ENCODE measurements around the gene RIMS4. TPM values are rescaled to one million over a fixed set of nuclear protein-coding genes. Genes with fewer than 3 reads are reported as not detected.

Gene RIMS4
- total RNA-seq, 4 donors from 2014 or later = 0.62 to 1.2 (median 0.64) TPM; not detected in 1

GRCh38 chr20:44850837-44851236, 40.5 kb upstream of the RIMS4 start:
- H3K4me1 ChIP-seq = no peaks in the 10 kb centered on the region
- no peaks in the 10 kb centered on the region for H3K36me3 ChIP-seq
- H3K9me3 ChIP-seq = no peaks in the 10 kb centered on the region
- H3K27me3 ChIP-seq = peaks cover 9% of the 10 kb centered on the region
- WGBS = 81% methylated on average over 1 of the region's 1 CpG
- no peak overlapping the region for H3K27ac ChIP-seq
- TF ChIP-seq POLR2AphosphoS5 (IDR thresholded peaks at IDR 0.05) = no peak
- no peak for TF ChIP-seq POLR2A (IDR thresholded peaks at IDR 0.05)
- DNase-seq (ENCODE audit: low spot score in 2 of 2) = no peak
- H3K4me3 ChIP-seq = no peak overlapping the region

GRCh38 chr20:44850272-44850671, 39.9 kb upstream of the RIMS4 start:
- Histone ChIP-seq H3K27me3 (peaks cover 9% of the 10 kb centered on the region), H3K9me3 (no peaks in the 10 kb centered on the region), H3K27ac (no peak overlapping the region), H3K4me1 (no peaks in the 10 kb centered on the region), H3K36me3 (no peaks in the 10 kb centered on the region), H3K4me3 (no peak overlapping the region)
- WGBS = 59% methylated on average over 3 of the region's 3 CpGs
- no peak for DNase-seq (ENCODE audit: low spot score in 2 of 2)
- TF ChIP-seq POLR2A (IDR thresholded peaks at IDR 0.05) (no peak), POLR2AphosphoS5 (IDR thresholded peaks at IDR 0.05) (no peak), EP300 (IDR thresholded peaks at IDR 0.05) (no peak), CTCF (IDR thresholded peaks at IDR 0.05) (no peak)

- 73% methylated on average over 1 of the region's 1 CpG for WGBS
- Histone ChIP-seq H3K4me1 (no peaks in the 10 kb centered on the region), H3K27ac (no peak overlapping the region), H3K9me3 (no peaks in the 10 kb centered on the region), H3K27me3 (peaks cover 10% of the 10 kb centered on the region), H3K36me3 (no peaks in the 10 kb centered on the region), H3K4me3 (no peak overlapping the region)
- DNase-seq (ENCODE audit: low spot score in 2 of 2) = no peak
- TF ChIP-seq POLR2A (IDR thresholded peaks at IDR 0.05) (no peak), POLR2AphosphoS5 (IDR thresholded peaks at IDR 0.05) (no peak), EP300 (IDR thresholded peaks at IDR 0.05) (no peak), CTCF (IDR thresholded peaks at IDR 0.05) (no peak)
These were observed 39.4 kb upstream of the RIMS4 start for GRCh38 chr20:44849703-44850102.

GRCh38 chr20:44848254-44849015, 38.1 kb upstream of the RIMS4 start:
- Histone ChIP-seq H3K4me3 (no peak overlapping the region), H3K9me3 (no peaks in the 10 kb centered on the region), H3K36me3 (no peaks in the 10 kb centered on the region), H3K27me3 (peaks cover 11% of the 10 kb centered on the region), H3K4me1 (no peaks in the 10 kb centered on the region), H3K27ac (no peak overlapping the region)
- TF ChIP-seq EP300 (IDR thresholded peaks at IDR 0.05) (no peak), POLR2A (IDR thresholded peaks at IDR 0.05) (no peak), CTCF (IDR thresholded peaks at IDR 0.05) (no peak), POLR2AphosphoS5 (IDR thresholded peaks at IDR 0.05) (no peak)
- 85% methylated on average over 4 of the region's 4 CpGs for WGBS
- DNase-seq (ENCODE audit: low spot score in 2 of 2) = no peak

- no peak for DNase-seq (ENCODE audit: low spot score in 2 of 2)
- no peaks in the 10 kb centered on the region for H3K9me3 ChIP-seq
- TF ChIP-seq CTCF (IDR thresholded peaks at IDR 0.05) = no peak
- TF ChIP-seq POLR2A (IDR thresholded peaks at IDR 0.05) = no peak
- TF ChIP-seq POLR2AphosphoS5 (IDR thresholded peaks at IDR 0.05) = no peak
- no peak for TF ChIP-seq EP300 (IDR thresholded peaks at IDR 0.05)
- H3K36me3 ChIP-seq = no peaks in the 10 kb centered on the region
- WGBS = 90% methylated on average over 5 of the region's 5 CpGs
- no peaks in the 10 kb centered on the region for H3K4me1 ChIP-seq
- H3K27me3 ChIP-seq = peaks cover 18% of the 10 kb centered on the region
- H3K27ac ChIP-seq = no peak overlapping the region
- no peak overlapping the region for H3K4me3 ChIP-seq
These were observed 33.5 kb upstream of the RIMS4 start for GRCh38 chr20:44843876-44844275.
